ENCODE measurements around the gene SNAP29. TPM values are rescaled to one million over a fixed set of nuclear protein-coding genes. Genes with fewer than 3 reads are reported as not detected.
A peak's percentile ranks its signal among the peaks of the same experiment; 100 is the strongest.

Gene SNAP29
- total and polyA plus RNA-seq, 3 experiments from 2014 or later: 21.9 to 26.0 (median 23.3) TPM

DNA sequence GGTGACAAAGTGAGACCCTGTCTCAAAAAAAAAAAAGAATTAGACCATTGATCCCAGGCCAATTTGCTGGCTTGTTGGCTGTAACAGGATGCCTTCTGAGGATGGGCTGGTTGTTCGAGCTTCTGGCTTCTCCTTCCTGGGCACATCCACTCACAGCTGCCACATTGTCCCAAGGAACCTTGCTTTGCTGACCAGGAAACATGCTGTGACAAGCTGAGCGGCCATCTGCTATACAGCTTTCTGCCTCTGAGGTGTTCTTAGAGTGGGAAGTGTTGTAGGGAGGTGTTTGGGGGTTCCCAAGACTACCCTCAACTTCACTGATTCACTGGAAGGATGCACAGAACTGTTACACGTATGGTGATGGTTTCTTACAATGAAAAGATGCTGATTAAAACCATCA lies 6.5 kb downstream of the SNAP29 start:
- H3K27ac Mint-ChIP-seq: peak overlapping the region in 2 of 8 donors; percentile 47 to 54
- H3K4me1 ChIP-seq (ENCODE audit: insufficient read depth, low read length): peaks cover 48% of the 10 kb centered on the region
- H3K4me3 ChIP-seq (ENCODE audit: low read length): no peak overlapping the region

DNA sequence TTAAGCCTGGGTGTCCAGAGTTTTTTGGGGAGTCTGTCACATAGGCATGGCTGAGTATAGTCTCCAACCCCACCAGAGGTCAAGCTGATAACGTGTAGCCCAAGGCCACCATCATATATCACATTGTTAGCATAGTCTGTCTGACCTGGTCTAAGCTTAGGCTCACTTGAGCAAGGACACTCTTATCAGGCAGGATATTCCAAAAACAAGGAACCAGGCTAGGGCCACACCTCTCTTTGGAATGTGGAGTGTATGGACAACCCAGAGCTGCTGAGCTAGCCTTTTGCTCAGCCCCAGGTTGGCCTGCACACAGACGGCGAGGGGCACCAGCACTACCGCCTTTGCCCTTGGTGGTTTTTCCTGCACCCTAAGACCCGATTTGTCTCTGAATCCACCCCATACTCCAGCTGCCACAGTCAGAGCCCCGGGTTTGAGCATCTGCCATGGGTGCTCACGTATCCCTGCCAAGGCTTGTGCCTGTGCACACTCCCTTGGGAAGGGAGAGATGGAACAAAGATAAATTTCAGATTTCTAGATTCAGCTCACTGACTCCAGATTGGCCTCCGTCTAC lies 7.2 kb downstream of the SNAP29 start:
- Histone ChIP-seq H3K4me1 (ENCODE audit: insufficient read depth, low read length) (peaks cover 43% of the 10 kb centered on the region), H3K27me3 (ENCODE audit: insufficient read depth, low read length, poor library complexity, severe bottlenecking) (no peaks in the 10 kb centered on the region), H3K4me3 (ENCODE audit: low read length) (no peak overlapping the region), H3K36me3 (ENCODE audit: insufficient read depth, low read length) (peaks cover 8% of the 10 kb centered on the region), H3K9me3 (ENCODE audit: low read length) (no peaks in the 10 kb centered on the region), H3K27ac (ENCODE audit: low read depth, low read length) (peak overlapping the region; percentile 85)
- no peaks in the 10 kb centered on the region for H3K27me3 Mint-ChIP-seq
- ChIA-PET CTCF (no interaction called here), POLR2A (no interaction called here)
- H3K4me3 Mint-ChIP-seq: peak overlapping the region in 1 of 7 donors; percentile 68
- peaks cover 24 to 65% (median 30%) of the 10 kb centered on the region in 3 donors for H3K4me1 Mint-ChIP-seq
- DNase-seq: no peak
- H3K9me3 Mint-ChIP-seq: no peaks in the 10 kb centered on the region
- peaks cover 0 to 68% (median 12%) of the 10 kb centered on the region in 3 donors for H3K36me3 Mint-ChIP-seq
- H3K27ac Mint-ChIP-seq: peak overlapping the region in 2 of 8 donors; percentile 86 to 91

More for the DNA sequence above, 6.5 kb downstream of the SNAP29 start:
- Mint-ChIP-seq H3K9me3 (no peaks in the 10 kb centered on the region), H3K36me3 (peaks cover 0 to 66% (median 12%) of the 10 kb centered on the region in 3 donors), H3K4me3 (no peak overlapping the region), H3K4me1 (peaks cover 28 to 71% (median 36%) of the 10 kb centered on the region in 3 donors), H3K27me3 (no peaks in the 10 kb centered on the region)
- POLR2A ChIA-PET: no interaction called here
- H3K27ac ChIP-seq (ENCODE audit: low read depth, low read length): peak overlapping the region; percentile 14
- peaks cover 3% of the 10 kb centered on the region for H3K36me3 ChIP-seq (ENCODE audit: insufficient read depth, low read length)
- H3K9me3 ChIP-seq (ENCODE audit: low read length): no peaks in the 10 kb centered on the region
- no peak for DNase-seq
- H3K27me3 ChIP-seq (ENCODE audit: insufficient read depth, low read length, poor library complexity, severe bottlenecking): no peaks in the 10 kb centered on the region
- CTCF ChIA-PET: no interaction called here

DNA sequence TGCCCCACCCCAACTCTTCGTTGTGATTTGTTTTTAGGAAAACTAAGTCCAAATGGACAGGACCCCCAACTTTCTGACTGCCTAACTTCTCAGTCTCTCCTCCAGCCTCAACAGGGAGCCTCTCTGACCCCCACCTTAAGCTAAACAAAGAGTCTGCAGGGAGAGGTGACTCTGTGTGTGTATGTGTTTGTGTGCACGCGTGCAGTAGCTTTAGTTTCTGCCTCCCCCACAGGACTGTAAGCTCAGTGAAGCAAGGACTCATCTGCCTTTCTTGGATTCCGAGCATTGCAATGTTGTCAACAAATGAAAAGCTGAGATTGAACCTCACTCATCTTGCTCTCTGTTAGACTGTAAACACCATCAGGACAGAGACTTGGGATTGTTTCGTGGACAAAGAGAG lies 7.9 kb downstream of the SNAP29 start:
- H3K27ac Mint-ChIP-seq: peak overlapping the region in 4 of 8 donors; percentile 33 to 91 (median 64)
- Histone ChIP-seq H3K27ac (ENCODE audit: low read depth, low read length) (peak overlapping the region; percentile 85), H3K4me1 (ENCODE audit: insufficient read depth, low read length) (peaks cover 43% of the 10 kb centered on the region), H3K36me3 (ENCODE audit: insufficient read depth, low read length) (peaks cover 8% of the 10 kb centered on the region), H3K4me3 (ENCODE audit: low read length) (peak overlapping the region; percentile 7), H3K9me3 (ENCODE audit: low read length) (no peaks in the 10 kb centered on the region), H3K27me3 (ENCODE audit: insufficient read depth, low read length, poor library complexity, severe bottlenecking) (no peaks in the 10 kb centered on the region)
- POLR2A ChIA-PET: no interaction called here
- H3K4me1 Mint-ChIP-seq: peaks cover 24 to 60% (median 30%) of the 10 kb centered on the region in 3 donors
- CTCF ChIA-PET: no interaction called here
- H3K36me3 Mint-ChIP-seq: peaks cover 0 to 73% (median 12%) of the 10 kb centered on the region in 3 donors
- no peaks in the 10 kb centered on the region for H3K9me3 Mint-ChIP-seq
- H3K4me3 Mint-ChIP-seq: peak overlapping the region in 1 of 7 donors; percentile 68
- H3K27me3 Mint-ChIP-seq: no peaks in the 10 kb centered on the region
- DNase-seq: no peak

DNA sequence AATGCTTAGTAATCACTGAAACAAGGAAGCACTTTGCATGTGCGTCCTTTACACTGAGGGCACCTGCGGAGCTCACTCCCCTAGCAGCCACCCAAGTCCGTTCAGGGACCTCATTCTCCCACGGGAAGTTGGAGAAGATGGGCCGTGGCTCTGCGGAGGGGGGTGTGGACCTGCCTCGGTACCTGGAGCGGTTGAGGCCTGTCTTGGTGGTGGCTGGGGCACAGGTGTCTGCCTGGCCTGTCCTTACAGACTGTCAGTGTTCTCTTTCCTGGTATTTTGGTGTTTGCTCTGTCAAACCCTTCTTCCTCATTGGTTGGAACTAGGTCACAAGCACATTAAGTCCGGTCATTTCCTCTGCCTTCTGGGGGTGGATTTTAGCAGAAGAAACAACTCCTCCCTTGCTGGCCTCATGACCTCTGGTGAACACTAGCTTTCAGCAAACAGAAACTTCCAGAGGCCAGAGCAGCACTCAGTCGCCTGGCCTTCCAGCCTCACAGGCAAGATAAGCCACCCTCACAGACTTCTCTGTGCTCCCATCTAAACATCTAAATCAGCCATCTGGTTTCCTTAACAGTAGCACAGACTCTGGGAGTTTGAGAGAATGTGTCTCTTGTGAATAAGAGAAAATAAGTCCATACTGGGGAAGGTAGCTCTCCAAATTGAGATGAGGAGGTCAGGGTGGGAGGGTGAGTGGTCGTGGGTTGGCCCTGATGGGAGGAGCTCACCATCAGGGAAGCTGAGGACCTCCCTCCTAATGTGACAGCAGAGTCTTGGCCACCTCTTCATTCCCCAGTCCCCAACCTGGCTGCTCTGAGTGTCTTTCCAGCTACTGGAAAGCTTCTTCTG lies 8.6 kb downstream of the SNAP29 start:
- H3K27me3 Mint-ChIP-seq: no peaks in the 10 kb centered on the region
- H3K27ac Mint-ChIP-seq: peak overlapping the region in 6 of 8 donors; percentile 31 to 91 (median 44)
- ChIA-PET POLR2A (no interaction called here), CTCF (no interaction called here)
- Histone ChIP-seq H3K4me3 (ENCODE audit: low read length) (peak overlapping the region; percentile 7), H3K27ac (ENCODE audit: low read depth, low read length) (peak overlapping the region; percentile 85), H3K4me1 (ENCODE audit: insufficient read depth, low read length) (peaks cover 37% of the 10 kb centered on the region), H3K36me3 (ENCODE audit: insufficient read depth, low read length) (peaks cover 8% of the 10 kb centered on the region), H3K27me3 (ENCODE audit: insufficient read depth, low read length, poor library complexity, severe bottlenecking) (no peaks in the 10 kb centered on the region), H3K9me3 (ENCODE audit: low read length) (no peaks in the 10 kb centered on the region)
- peaks cover 0 to 70% (median 8%) of the 10 kb centered on the region in 3 donors for H3K36me3 Mint-ChIP-seq
- no peak for DNase-seq
- H3K4me1 Mint-ChIP-seq: peaks cover 20 to 54% (median 24%) of the 10 kb centered on the region in 3 donors
- peak overlapping the region in 2 of 7 donors; percentile 28 to 68 for H3K4me3 Mint-ChIP-seq
- no peaks in the 10 kb centered on the region for H3K9me3 Mint-ChIP-seq

DNA sequence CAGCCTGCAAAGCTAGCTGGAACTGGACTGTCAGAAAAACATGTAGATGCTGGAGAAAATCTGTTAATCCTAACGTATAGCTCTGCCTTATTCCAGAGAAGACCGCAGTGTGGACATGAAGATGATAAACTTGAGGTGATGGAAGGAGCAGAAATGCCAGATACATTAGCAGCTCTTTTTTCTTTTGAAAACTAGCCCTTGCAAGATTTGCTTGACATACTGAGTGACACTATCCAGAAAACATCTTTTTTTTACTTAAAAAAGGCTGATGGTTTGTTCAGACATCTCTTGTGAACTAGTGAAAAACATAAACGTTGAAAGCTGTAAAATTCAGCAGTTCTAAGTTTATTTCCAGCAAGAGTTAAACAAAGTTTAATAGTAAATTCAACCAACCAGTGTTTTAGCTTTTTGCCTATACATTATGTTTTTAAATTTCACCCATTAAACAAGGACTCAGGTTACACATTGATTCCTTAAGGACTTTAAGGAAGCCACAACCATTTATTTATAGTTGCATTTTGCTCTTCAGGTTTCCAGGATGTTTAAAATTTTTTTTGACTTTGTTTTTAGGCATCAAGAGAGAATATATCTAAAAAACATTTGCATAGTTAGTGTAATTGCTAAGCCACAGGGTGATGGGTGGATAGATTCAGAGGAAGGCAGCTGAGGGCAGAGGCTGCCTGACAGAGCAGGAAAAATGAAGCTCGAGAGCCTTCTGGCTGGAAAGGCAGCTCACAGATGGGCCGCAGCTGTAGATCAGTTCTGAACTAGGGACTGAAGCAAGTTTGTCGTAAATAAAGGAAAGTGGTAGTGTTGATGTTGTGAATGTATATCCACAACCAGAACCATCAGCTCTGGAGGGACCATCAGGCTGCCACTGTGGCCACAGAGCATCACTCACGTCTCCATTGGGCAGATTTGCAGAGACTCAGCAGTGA lies 9.5 kb downstream of the SNAP29 start:
- Mint-ChIP-seq H3K9me3 (no peaks in the 10 kb centered on the region), H3K27me3 (no peaks in the 10 kb centered on the region), H3K36me3 (peaks cover 0 to 64% (median 8%) of the 10 kb centered on the region in 3 donors), H3K27ac (peak overlapping the region in 6 of 8 donors; percentile 31 to 91 (median 42)), H3K4me1 (peaks cover 18 to 45% (median 21%) of the 10 kb centered on the region in 3 donors), H3K4me3 (peak overlapping the region in 1 of 7 donors; percentile 68)
- Histone ChIP-seq H3K36me3 (ENCODE audit: insufficient read depth, low read length) (peaks cover 8% of the 10 kb centered on the region), H3K4me3 (ENCODE audit: low read length) (no peak overlapping the region), H3K9me3 (ENCODE audit: low read length) (no peaks in the 10 kb centered on the region), H3K27ac (ENCODE audit: low read depth, low read length) (peak overlapping the region; percentile 85), H3K27me3 (ENCODE audit: insufficient read depth, low read length, poor library complexity, severe bottlenecking) (no peaks in the 10 kb centered on the region), H3K4me1 (ENCODE audit: insufficient read depth, low read length) (peaks cover 28% of the 10 kb centered on the region)
- ChIA-PET CTCF (no interaction called here), POLR2A (no interaction called here)
- DNase-seq: no peak

DNA sequence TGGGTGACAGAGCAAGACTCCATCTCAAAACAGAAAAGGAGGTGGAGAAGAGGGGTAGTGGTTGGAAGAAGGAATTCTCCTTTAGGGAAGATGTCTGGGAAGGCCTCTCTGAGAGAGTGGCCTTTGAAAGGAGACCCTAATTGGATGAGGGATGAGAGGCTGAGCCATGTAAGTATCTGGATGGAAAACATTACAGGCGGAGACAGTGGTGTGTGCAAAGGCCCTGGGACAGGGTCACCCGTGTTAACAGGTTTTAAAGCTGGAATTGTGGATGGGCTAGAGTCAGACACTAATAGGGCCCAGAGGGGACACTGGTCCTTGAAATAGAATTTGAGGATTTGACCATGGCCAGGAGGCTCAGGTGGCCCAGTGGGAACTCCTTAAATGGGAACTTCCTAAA lies 10.4 kb downstream of the SNAP29 start:
- Mint-ChIP-seq H3K27ac (peak overlapping the region in 2 of 8 donors; percentile 73 to 85), H3K4me3 (no peak overlapping the region), H3K9me3 (no peaks in the 10 kb centered on the region), H3K36me3 (peaks cover 0 to 58% (median 3%) of the 10 kb centered on the region in 3 donors), H3K27me3 (no peaks in the 10 kb centered on the region), H3K4me1 (peaks cover 12 to 36% (median 14%) of the 10 kb centered on the region in 3 donors)
- Histone ChIP-seq H3K27ac (ENCODE audit: low read depth, low read length) (no peak overlapping the region), H3K36me3 (ENCODE audit: insufficient read depth, low read length) (peaks cover 8% of the 10 kb centered on the region), H3K27me3 (ENCODE audit: insufficient read depth, low read length, poor library complexity, severe bottlenecking) (no peaks in the 10 kb centered on the region), H3K9me3 (ENCODE audit: low read length) (no peaks in the 10 kb centered on the region), H3K4me3 (ENCODE audit: low read length) (no peak overlapping the region), H3K4me1 (ENCODE audit: insufficient read depth, low read length) (peaks cover 27% of the 10 kb centered on the region)
- CTCF ChIA-PET: no interaction called here
- POLR2A ChIA-PET: no interaction called here
- no peak for DNase-seq

DNA sequence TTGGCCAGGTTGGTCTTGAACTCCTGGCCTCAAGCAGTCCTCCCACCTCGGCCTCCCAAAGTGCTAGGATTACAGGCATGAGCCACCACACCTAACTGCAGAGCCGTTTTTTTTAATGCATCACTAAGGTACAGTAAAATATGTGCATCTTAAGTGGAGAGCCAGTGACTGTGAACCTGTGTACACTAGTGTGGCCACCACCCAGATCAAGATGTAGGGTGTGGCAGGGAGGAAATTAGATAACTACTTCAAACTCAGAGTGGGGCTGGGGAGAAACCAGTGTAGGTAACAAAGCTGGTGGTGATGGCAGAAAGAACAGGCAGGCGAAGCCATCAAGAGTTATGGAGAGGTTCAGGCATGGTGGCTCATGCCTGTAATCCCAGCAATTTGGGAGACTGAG lies 14.4 kb downstream of the SNAP29 start:
- Histone ChIP-seq H3K27ac (ENCODE audit: low read depth, low read length) (no peak overlapping the region), H3K4me3 (ENCODE audit: low read length) (no peak overlapping the region), H3K36me3 (ENCODE audit: insufficient read depth, low read length) (peaks cover 8% of the 10 kb centered on the region), H3K9me3 (ENCODE audit: low read length) (no peaks in the 10 kb centered on the region), H3K27me3 (ENCODE audit: insufficient read depth, low read length, poor library complexity, severe bottlenecking) (no peaks in the 10 kb centered on the region), H3K4me1 (ENCODE audit: insufficient read depth, low read length) (no peaks in the 10 kb centered on the region)
- Mint-ChIP-seq H3K27me3 (no peaks in the 10 kb centered on the region), H3K27ac (peak overlapping the region in 2 of 8 donors; percentile 57 to 59), H3K9me3 (no peaks in the 10 kb centered on the region), H3K36me3 (peaks cover 0 to 58% (median 3%) of the 10 kb centered on the region in 3 donors), H3K4me1 (peaks cover under 1 to 3% (median 2%) of the 10 kb centered on the region in 3 donors), H3K4me3 (no peak overlapping the region)
- CTCF ChIA-PET: interaction anchor here (1.7 kb wide), 1 partner anchor 12 kb away, joined by 6 read pairs; no protein-coding TSS in a partner anchor
- POLR2A ChIA-PET: interaction anchor here (0.6 kb wide), 1 partner anchor 39 kb away, joined by 5 read pairs; no protein-coding TSS in a partner anchor
- no peak for DNase-seq

All from CD8-positive, alpha-beta memory T cell (primary cell).